ENCODE data around the gene BORCS8. TPM values are rescaled to one million over a fixed set of nuclear protein-coding genes. Genes with fewer than 3 reads are reported as not detected.

BORCS8 gene
- total and polyA plus RNA-seq, 2 of the 13 experiments (the other 11 are each of a cell fraction or from before 2014, with no cell fraction given) = 9.6 to 13.3 TPM

DNA sequence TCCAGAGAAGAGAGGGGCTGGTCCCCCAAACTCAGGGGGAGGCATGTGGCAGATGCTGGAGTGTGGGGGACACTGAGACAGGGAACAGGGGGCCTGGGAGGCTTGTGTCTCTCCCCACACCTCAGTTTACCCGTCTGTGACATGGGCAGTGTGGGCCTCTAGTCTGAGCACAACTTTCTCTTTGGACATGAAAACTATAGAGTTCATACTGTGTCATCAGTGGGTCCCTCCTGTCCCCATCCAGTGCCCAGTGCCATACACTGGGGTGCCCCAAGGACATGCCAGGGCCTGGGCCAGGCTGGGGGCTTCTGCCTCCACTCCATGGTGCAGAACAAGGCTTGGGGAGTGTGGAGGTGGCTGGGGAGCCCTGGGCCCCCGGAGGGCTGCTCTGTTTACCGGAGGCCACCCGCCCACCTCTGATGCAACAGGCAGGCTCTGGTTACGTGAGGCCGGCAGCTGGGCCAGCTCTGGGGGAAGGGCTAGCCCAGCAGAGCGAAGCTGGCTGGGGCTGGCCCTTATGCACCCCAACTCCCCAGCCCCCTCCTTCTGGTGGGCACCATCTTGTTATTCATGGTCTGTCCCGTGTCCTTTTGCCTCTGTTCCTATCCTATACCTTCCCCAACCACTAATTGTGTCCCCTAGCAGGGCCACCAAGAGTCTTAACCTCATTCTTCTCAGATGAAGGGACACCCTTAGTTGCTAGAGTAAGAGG lies 20.0 kb downstream of the BORCS8 start (continued):
- TF ChIP-seq SMARCC2 (IDR thresholded peaks at IDR 0.05) (no peak), RBM22 (optimal IDR thresholded peaks at IDR 0.05; ENCODE audit: low read length) (peak; percentile 83), ARNT2 (CRISPR knock-in tag; IDR thresholded peaks at IDR 0.05; ENCODE audit: low read depth) (peak; percentile 48; the same call in 1 of the 2 replicates), SIN3A (IDR thresholded peaks at IDR 0.05; ENCODE audit: borderline replicate concordance, low read depth, low read length) (peak; percentile 16; the same call in 1 of the 2 replicates), HOXA3 (CRISPR knock-in tag; IDR thresholded peaks at IDR 0.05) (peak; percentile 41; the same call in 1 of the 2 replicates), HNRNPUL1 (IDR thresholded peaks at IDR 0.05; ENCODE audit: low read depth, low read length) (no peak), NRL (CRISPR knock-in tag; IDR thresholded peaks at IDR 0.05; ENCODE audit: borderline replicate concordance) (no peak), SATB2 (CRISPR knock-in tag; IDR thresholded peaks at IDR 0.05) (no peak), ZNF619 (CRISPR knock-in tag; IDR thresholded peaks at IDR 0.05) (peak; percentile 71; the same call in 1 of the 2 replicates), ZFP36L1 (CRISPR knock-in tag; IDR thresholded peaks at IDR 0.05) (no peak), CENPX (CRISPR knock-in tag; IDR thresholded peaks at IDR 0.05) (no peak), ZNF331 (CRISPR knock-in tag; IDR thresholded peaks at IDR 0.05) (peak; percentile 25; the same call in 1 of the 2 replicates), JUND (CRISPR knock-in tag; IDR thresholded peaks at IDR 0.05) (no peak), PAX8 (CRISPR knock-in tag; IDR thresholded peaks at IDR 0.05; ENCODE audit: borderline replicate concordance) (no peak), HOXD1 (CRISPR knock-in tag; IDR thresholded peaks at IDR 0.05) (no peak), ZNF567 (CRISPR knock-in tag; IDR thresholded peaks at IDR 0.05; ENCODE audit: borderline replicate concordance) (0 out of 2 replicates have a peak, but pooled peaks have one; percentile 85), ZFP36L2 (CRISPR knock-in tag; IDR thresholded peaks at IDR 0.05) (no peak), CCDC6 (CRISPR knock-in tag; IDR thresholded peaks at IDR 0.05) (peak; percentile 76; the same call in 1 of the 2 replicates), CCAR2 (optimal IDR thresholded peaks at IDR 0.05; ENCODE audit: low read depth, low read length) (peak; percentile 71), SRY (CRISPR knock-in tag; IDR thresholded peaks at IDR 0.05) (no peak), NBN (conservative IDR thresholded peaks at IDR 0.05) (no peak), SAP130 (CRISPR knock-in tag; IDR thresholded peaks at IDR 0.05; ENCODE audit: low read depth) (peak; percentile 76), RFX5 (IDR thresholded peaks at IDR 0.05; ENCODE audit: low read depth, low read length) (no peak), ZNF333 (CRISPR knock-in tag; IDR thresholded peaks at IDR 0.05; ENCODE audit: borderline replicate concordance) (no peak), ZFP37 (CRISPR knock-in tag; IDR thresholded peaks at IDR 0.05; ENCODE audit: borderline replicate concordance) (no peak)
- TF ChIP-seq, protein P1, sequence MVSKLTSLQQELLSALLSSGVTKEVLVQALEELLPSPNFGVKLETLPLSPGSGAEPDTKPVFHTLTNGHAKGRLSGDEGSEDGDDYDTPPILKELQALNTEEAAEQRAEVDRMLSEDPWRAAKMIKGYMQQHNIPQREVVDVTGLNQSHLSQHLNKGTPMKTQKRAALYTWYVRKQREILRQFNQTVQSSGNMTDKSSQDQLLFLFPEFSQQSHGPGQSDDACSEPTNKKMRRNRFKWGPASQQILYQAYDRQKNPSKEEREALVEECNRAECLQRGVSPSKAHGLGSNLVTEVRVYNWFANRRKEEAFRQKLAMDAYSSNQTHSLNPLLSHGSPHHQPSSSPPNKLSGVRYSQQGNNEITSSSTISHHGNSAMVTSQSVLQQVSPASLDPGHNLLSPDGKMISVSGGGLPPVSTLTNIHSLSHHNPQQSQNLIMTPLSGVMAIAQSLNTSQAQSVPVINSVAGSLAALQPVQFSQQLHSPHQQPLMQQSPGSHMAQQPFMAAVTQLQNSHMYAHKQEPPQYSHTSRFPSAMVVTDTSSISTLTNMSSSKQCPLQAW (CRISPR knock-in tag; IDR thresholded peaks at IDR 0.05) = peak; percentile 82
- TF ChIP-seq, protein P2, sequence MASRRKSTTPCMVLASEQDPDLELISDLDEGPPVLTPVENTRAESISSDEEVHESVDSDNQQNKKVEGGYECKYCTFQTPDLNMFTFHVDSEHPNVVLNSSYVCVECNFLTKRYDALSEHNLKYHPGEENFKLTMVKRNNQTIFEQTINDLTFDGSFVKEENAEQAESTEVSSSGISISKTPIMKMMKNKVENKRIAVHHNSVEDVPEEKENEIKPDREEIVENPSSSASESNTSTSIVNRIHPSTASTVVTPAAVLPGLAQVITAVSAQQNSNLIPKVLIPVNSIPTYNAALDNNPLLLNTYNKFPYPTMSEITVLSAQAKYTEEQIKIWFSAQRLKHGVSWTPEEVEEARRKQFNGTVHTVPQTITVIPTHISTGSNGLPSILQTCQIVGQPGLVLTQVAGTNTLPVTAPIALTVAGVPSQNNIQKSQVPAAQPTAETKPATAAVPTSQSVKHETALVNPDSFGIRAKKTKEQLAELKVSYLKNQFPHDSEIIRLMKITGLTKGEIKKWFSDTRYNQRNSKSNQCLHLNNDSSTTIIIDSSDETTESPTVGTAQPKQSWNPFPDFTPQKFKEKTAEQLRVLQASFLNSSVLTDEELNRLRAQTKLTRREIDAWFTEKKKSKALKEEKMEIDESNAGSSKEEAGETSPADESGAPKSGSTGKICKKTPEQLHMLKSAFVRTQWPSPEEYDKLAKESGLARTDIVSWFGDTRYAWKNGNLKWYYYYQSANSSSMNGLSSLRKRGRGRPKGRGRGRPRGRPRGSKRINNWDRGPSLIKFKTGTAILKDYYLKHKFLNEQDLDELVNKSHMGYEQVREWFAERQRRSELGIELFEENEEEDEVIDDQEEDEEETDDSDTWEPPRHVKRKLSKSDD (CRISPR knock-in tag; IDR thresholded peaks at IDR 0.05; ENCODE audit: low read depth) = no peak
